Activated T-cell treated with anti-CD3 and anti-CD28 coated beads for 24 hours (primary cell): Measurements from ENCODE around the gene CFAP97.
"Not testable (repeated sequence)": the region's sequence is repeated elsewhere in the genome, so short reads cannot be mapped to it uniquely, and the experiment has no call there.

ENCODE experiments used
- DNase-seq: peaks from one replicate; pipeline ENCODE4 v3.0.0-alpha.2; 2020; ENCODE audit warnings: low read depth

CFAP97 gene

GRCh38 chr4:185222598-185222997, 18.8 kb upstream of the CFAP97 start:
- DNase-seq = no peak

- DNase-seq = no peak
Measured at GRCh38 chr4:185221912-185222311, 18.1 kb upstream of the CFAP97 start.

GRCh38 chr4:185221491-185221890, 17.7 kb upstream of the CFAP97 start:
- DNase-seq = no peak

GRCh38 chr4:185219551-185220344, 15.9 kb upstream of the CFAP97 start:
- no peak for DNase-seq

- no peak for DNase-seq
Measured at GRCh38 chr4:185218312-185218711, 14.5 kb upstream of the CFAP97 start.

- DNase-seq = no peak
Measured at GRCh38 chr4:185217408-185217975, 13.7 kb upstream of the CFAP97 start.

GRCh38 chr4:185215261-185215660, 11.5 kb upstream of the CFAP97 start:
- DNase-seq = no peak

GRCh38 chr4:185213877-185214276, 10.1 kb upstream of the CFAP97 start:
- no peak for DNase-seq

- DNase-seq = no peak
Measured at GRCh38 chr4:185212581-185212980, 8.8 kb upstream of the CFAP97 start.

- DNase-seq = no peak
Measured at GRCh38 chr4:185211641-185212040, 7.8 kb upstream of the CFAP97 start.

GRCh38 chr4:185211035-185211434, 7.2 kb upstream of the CFAP97 start:
- DNase-seq = no peak

- peak; percentile 34 for DNase-seq
Measured at GRCh38 chr4:185210102-185210981, 6.5 kb upstream of the CFAP97 start.

- not testable (repeated sequence) for DNase-seq
Measured at GRCh38 chr4:185209852-185210101, 6.0 kb upstream of the CFAP97 start.

- DNase-seq = peak; percentile 82
Measured at GRCh38 chr4:185209031-185209851, 5.4 kb upstream of the CFAP97 start, which contains the start of gene SNX25. SNX25 (plus strand) TSS chr4:185209598; CDS start chr4:185209827, 229 bp downstream.

- DNase-seq = no peak
Measured at GRCh38 chr4:185207466-185207865, 3.7 kb upstream of the CFAP97 start.

- DNase-seq = no peak
Measured at GRCh38 chr4:185205697-185206342, 2.0 kb upstream of the CFAP97 start.

GRCh38 chr4:185205073-185205472, 1.3 kb upstream of the CFAP97 start:
- not testable (repeated sequence) for DNase-seq

GRCh38 chr4:185204238-185204910, 574 bp upstream of the CFAP97 start:
- DNase-seq = no peak

- DNase-seq = no peak
Measured at GRCh38 chr4:185202984-185203485, 765 bp downstream of the CFAP97 start.
